Right lobe of liver (tissue), 6 donors: Measurements from ENCODE around the gene IFNAR2. TPM values are rescaled to one million over a fixed set of nuclear protein-coding genes. Genes with fewer than 3 reads are reported as not detected.
A peak's percentile ranks its signal among the peaks of the same experiment; 100 is the strongest.

Experiments
- ATAC-seq, 4 donors: fragments of 200-7000 bp; cut with Tn5 transposase; one replicate each; pipeline ENCODE4 v1.9.1; 2020; ENCODE audit warnings: mild to moderate bottlenecking in 4 of 4, moderate library complexity in 4 of 4
- DNase-seq, 3 donors: peaks; one replicate each; pipeline ENCODE4 v3.0.0-alpha.2; 2020
- H3K27ac ChIP-seq, 3 donors: fragments of 200-600 bp; one replicate each; pipeline ENCODE4 v1.8.0; 2022
- H3K27me3 ChIP-seq, 2 donors: fragments of 200-600 bp; one replicate each; pipeline ENCODE4 v1.8.0; 2022
- H3K36me3 ChIP-seq, 4 donors: fragments of 200-600 bp; sonication (generic) in 1 of 4; one replicate each; pipeline versions ENCODE4 v1.5.1 to v1.8.0; 2017 to 2022; ENCODE audit warnings: control low read depth in 1 of 4
- H3K4me1 ChIP-seq, 4 donors: fragments of 200-600 bp; sonication (generic) in 1 of 4; one replicate each; pipeline versions ENCODE4 v1.5.1 to v1.8.0; 2017 to 2022; ENCODE audit warnings: control low read depth in 1 of 4
- H3K4me3 ChIP-seq, 3 donors: fragments of 200-600 bp; one replicate each; pipeline ENCODE4 v1.8.0; 2022
- H3K9me3 ChIP-seq, 4 donors: fragments of 200-600 bp; sonication (generic) in 1 of 4; one replicate each; pipeline versions ENCODE4 v1.5.1 to v1.8.0; 2017 to 2022; ENCODE audit warnings: control low read depth in 1 of 4
- POLR2A ChIP-seq: fragments of 450-650 bp; IDR thresholded peaks from one replicate; pipeline ENCODE4 v1.6.1; 2017; ENCODE audit warnings: antibody characterized with exemption, mild to moderate bottlenecking
- WGBS: methylation state at CpG from one replicate; pipeline ENCODE4 v1.1.6; 2018; ENCODE audit warnings: low coverage, low lambda C conversion rate; ENCODE audit not compliant: insufficient coverage; ENCODE audit errors: missing lambda C conversion rate; 5-methylcytosine and 5-hydroxymethylcytosine counted together
- intact Hi-C, 2 donors: fragments of 100-400 bp; cut with DNase I; formaldehyde crosslinking; loops; one replicate each; pipeline versions ENCODE4 v1.11.2 to v1.14.1; 2022
- total RNA-seq, 6 experiments: library from RNA; depleted of rRNA in 2 of 6; stranded (reverse); fragments of >200 nt in 2 of 6; fragmentation: NEBNext Ultra II Directional in 3 of 6; extraction: Animal tissue kit (Norgen Biotek cat#: 25700) in 3 of 6; gene quantifications; one replicate each; pipeline versions ENCODE4 v1.1.0 to v1.2.4, GENCODE V29; 2016 to 2023
- TF ChIP-seq, protein P1 (sequence below), 4 donors: fragments of 200-600 bp in 3 of 4; fragments of 450-650 bp in 1 of 4; IDR thresholded peaks; one replicate each; pipeline versions ENCODE4 v1.5.1 to v1.8.0; 2016 to 2022; ENCODE audit warnings: antibody characterized with exemption in 4 of 4, mild to moderate bottlenecking in 2 of 4
- donor health status: DM: no; HTN: yes; CAD: no.
- donor health status: DM: no; HTN: no; CAD: no.
- donor health status: DM: no; HTN: no; CAD: no.
- donor health status: DM: no; HTN: yes; CAD: no.
- donor health status: DM: no; HTN: yes; CAD: no.

The IFNAR2 gene
- total RNA-seq, 6 experiments from 2014 or later: 12.4 to 35.5 (median 16.3) TPM

DNA sequence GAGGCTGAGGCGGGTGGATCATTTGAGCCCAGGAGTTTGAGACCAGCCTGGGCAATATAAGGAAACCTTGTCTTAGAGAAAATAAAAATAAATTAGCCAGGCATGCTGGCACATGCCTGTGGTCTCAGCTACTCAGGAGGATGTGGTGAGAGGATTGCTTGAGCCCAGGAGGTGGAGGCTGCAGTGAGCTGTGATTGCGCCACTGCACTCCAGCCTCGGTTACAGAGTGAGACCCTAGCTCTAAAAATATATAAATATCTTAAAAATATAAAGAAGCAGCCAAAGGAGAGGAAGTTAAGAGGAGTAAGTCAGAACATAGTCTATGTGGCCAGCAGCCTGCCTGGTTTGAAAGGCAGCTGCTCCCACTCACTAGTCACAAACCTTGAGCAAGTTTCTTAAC is 31.9 kb downstream of the IFNAR2 start:
- H3K4me1 ChIP-seq: peaks cover 0 to 18% (median 5%) of the 10 kb centered on the region in 4 donors
- no peak overlapping the region for H3K27ac ChIP-seq
- ATAC-seq: no peak
- no peak overlapping the region for H3K4me3 ChIP-seq
- TF ChIP-seq POLR2A: no peak
- TF ChIP-seq, protein P1, sequence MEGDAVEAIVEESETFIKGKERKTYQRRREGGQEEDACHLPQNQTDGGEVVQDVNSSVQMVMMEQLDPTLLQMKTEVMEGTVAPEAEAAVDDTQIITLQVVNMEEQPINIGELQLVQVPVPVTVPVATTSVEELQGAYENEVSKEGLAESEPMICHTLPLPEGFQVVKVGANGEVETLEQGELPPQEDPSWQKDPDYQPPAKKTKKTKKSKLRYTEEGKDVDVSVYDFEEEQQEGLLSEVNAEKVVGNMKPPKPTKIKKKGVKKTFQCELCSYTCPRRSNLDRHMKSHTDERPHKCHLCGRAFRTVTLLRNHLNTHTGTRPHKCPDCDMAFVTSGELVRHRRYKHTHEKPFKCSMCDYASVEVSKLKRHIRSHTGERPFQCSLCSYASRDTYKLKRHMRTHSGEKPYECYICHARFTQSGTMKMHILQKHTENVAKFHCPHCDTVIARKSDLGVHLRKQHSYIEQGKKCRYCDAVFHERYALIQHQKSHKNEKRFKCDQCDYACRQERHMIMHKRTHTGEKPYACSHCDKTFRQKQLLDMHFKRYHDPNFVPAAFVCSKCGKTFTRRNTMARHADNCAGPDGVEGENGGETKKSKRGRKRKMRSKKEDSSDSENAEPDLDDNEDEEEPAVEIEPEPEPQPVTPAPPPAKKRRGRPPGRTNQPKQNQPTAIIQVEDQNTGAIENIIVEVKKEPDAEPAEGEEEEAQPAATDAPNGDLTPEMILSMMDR (IDR thresholded peaks at IDR 0.05): no peak
- 50% methylated on average over 3 of the region's 3 CpGs for WGBS
- peaks cover 0 to 31% (median 7%) of the 10 kb centered on the region in 4 donors for H3K36me3 ChIP-seq
- no peaks in the 10 kb centered on the region for H3K27me3 ChIP-seq
- no peaks in the 10 kb centered on the region for H3K9me3 ChIP-seq
- no peak for DNase-seq
- intact Hi-C loops: loop anchor here in 1 of 2 donors (10.0 kb wide), 1 partner anchor 57 kb away; no protein-coding TSS in a partner anchor

DNA sequence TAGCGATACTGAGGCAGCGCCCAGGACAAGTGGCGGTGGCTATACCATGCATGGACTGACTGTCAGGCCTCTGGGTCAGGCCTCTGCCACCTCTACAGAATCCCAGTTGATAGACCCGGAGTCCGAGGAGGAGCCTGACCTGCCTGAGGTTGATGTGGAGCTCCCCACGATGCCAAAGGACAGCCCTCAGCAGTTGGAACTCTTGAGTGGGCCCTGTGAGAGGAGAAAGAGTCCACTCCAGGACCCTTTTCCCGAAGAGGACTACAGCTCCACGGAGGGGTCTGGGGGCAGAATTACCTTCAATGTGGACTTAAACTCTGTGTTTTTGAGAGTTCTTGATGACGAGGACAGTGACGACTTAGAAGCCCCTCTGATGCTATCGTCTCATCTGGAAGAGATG is 33.2 kb downstream of the IFNAR2 start:
- DNase-seq (no peak), ATAC-seq (no peak)
- Histone ChIP-seq H3K4me1 (peaks cover 0 to 26% (median 5%) of the 10 kb centered on the region in 4 donors), H3K36me3 (peaks cover 0 to 20% (median 7%) of the 10 kb centered on the region in 4 donors), H3K27ac (no peak overlapping the region), H3K9me3 (no peaks in the 10 kb centered on the region), H3K27me3 (no peaks in the 10 kb centered on the region), H3K4me3 (no peak overlapping the region)
- intact Hi-C loops: loop anchor here in 1 of 2 donors (10.0 kb wide), 1 partner anchor 58 kb away; no protein-coding TSS in a partner anchor
- WGBS: 97% methylated on average over 3 of the region's 11 CpGs
- TF ChIP-seq, protein P1 (IDR thresholded peaks at IDR 0.05): no peak
- TF ChIP-seq POLR2A: no peak

DNA sequence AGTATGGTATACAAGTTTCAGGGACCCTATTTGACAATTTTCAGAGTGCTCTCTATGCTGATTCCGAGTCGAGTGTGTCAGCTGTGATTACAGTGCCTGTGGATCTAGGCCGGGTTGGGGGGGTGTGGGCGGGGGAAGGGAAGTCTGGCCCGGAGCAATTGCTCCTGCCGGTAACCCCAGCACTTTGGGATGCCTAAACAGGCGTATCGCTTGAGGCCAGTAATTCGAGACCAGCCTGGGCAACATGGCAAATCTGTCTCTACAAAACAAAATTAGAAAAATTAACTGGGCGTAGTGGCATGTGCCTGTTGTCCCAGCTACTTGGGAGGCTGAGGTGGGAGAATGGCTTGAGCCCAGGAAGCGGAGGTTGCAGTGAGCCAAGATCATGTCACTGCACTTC is 34.8 kb downstream of the IFNAR2 start:
- ATAC-seq: no peak
- WGBS: 88% methylated on average over 8 of the region's 11 CpGs

DNA sequence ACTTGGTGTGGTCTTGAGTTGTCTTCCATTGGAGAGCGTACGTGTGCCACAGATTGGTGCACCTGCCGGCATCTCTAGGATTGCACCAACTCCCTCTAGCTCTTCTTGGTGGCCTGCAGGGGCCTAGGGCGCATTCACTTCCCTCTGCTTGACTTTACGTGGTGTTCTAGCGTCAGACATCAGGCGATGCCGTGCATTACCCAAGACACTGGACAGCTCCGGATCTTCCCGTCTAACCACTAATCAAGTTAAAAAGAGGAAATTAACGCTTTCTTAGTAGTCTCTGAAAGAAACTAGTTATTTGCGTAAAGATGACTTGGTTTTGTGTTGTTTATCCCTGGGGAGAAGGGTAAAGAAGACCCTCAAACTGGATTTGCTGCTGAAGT is 35.9 kb downstream of the IFNAR2 start:
- ATAC-seq: peak; percentile 34 to 49 (median 40)
- intact Hi-C loops: loop anchor here in 1 of 2 donors (10.0 kb wide), 1 partner anchor 61 kb away; no protein-coding TSS in a partner anchor
- Histone ChIP-seq H3K36me3 (peaks cover 0 to 8% (median 4%) of the 10 kb centered on the region in 4 donors), H3K4me3 (peak overlapping the region; percentile 84 to 88 (median 87)), H3K27ac (peak overlapping the region; percentile 80 to 90 (median 81)), H3K9me3 (no peaks in the 10 kb centered on the region), H3K4me1 (peaks cover 0 to 31% (median 10%) of the 10 kb centered on the region in 4 donors), H3K27me3 (no peaks in the 10 kb centered on the region)
- TF ChIP-seq POLR2A: no peak
- TF ChIP-seq, protein P1 (IDR thresholded peaks at IDR 0.05): no peak
- DNase-seq: peak; percentile 56 to 72 (median 61)
- WGBS: 36% methylated on average over 11 of the region's 12 CpGs

More for the DNA sequence above, 34.8 kb downstream of the IFNAR2 start:
- intact Hi-C loops: loop anchor here in 1 of 2 donors (10.0 kb wide), 1 partner anchor 60 kb away; no protein-coding TSS in a partner anchor
- Histone ChIP-seq H3K9me3 (no peaks in the 10 kb centered on the region), H3K4me3 (no peak overlapping the region), H3K36me3 (peaks cover 0 to 8% (median 4%) of the 10 kb centered on the region in 4 donors), H3K27me3 (no peaks in the 10 kb centered on the region), H3K27ac (peak overlapping the region in 1 of 3 donors; percentile 15), H3K4me1 (peaks cover 0 to 33% (median 11%) of the 10 kb centered on the region in 4 donors)
- TF ChIP-seq, protein P1 (IDR thresholded peaks at IDR 0.05): no peak
- no peak for TF ChIP-seq POLR2A
- DNase-seq: no peak
